HAP-1 (cell line): Measurements from ENCODE around the gene CAPN1.

Experiments
- DNase-seq, 2 experiments: peaks; one replicate each; pipeline ENCODE4 v3.0.0-alpha.2; 2016 to 2020; ENCODE audit warnings: low spot score in 2 of 2
- H3K27me3 ChIP-seq: fragments of 250-450 bp; sonication (Bioruptor Pico); 2 replicates; pipeline ENCODE4 v1.5.1; 2020; ENCODE audit warnings: low read depth, mild to moderate bottlenecking, moderate library complexity
- H3K36me3 ChIP-seq: fragments of 250-450 bp; sonication (Bioruptor Pico); replicated peaks from 2 replicates; pipeline ENCODE4 v1.5.1; 2020; ENCODE audit warnings: mild to moderate bottlenecking
- H3K4me1 ChIP-seq: fragments of 250-450 bp; sonication (Bioruptor Pico); 2 replicates; pipeline ENCODE4 v1.5.1; 2020; ENCODE audit warnings: mild to moderate bottlenecking
- H3K4me3 ChIP-seq: fragments of 250-450 bp; sonication (Bioruptor Pico); 2 replicates; pipeline ENCODE4 v1.5.1; 2020; ENCODE audit warnings: mild to moderate bottlenecking, moderate library complexity
- H3K9me3 ChIP-seq: fragments of 250-450 bp; sonication (Bioruptor Pico); 2 replicates; pipeline ENCODE4 v1.5.1; 2020; ENCODE audit warnings: mild to moderate bottlenecking, moderate library complexity
- in situ Hi-C: fragments of 300-500 bp; cut with MboI; formaldehyde crosslinking; loops from 3 replicates; pipeline ENCODE4 v1.14.3; 2020; ENCODE audit warnings: low sequenced_read_pairs, inconsistent platforms, mixed read lengths

Gene CAPN1

GRCh38 chr11:65258988-65259387 lies 77.3 kb downstream of the CAPN1 start:
- Histone ChIP-seq H3K4me3 (no peak overlapping the region), H3K9me3 (no peaks in the 10 kb centered on the region), H3K27me3 (no peaks in the 10 kb centered on the region), H3K36me3 (no peaks in the 10 kb centered on the region; the same call in none of the 2 replicates), H3K4me1 (peaks cover 8% of the 10 kb centered on the region)
- DNase-seq, result no peak
- in situ Hi-C loops, result no loop called here

GRCh38 chr11:65260302-65260701 lies 78.6 kb downstream of the CAPN1 start:
- H3K4me1 ChIP-seq, result peaks cover 8% of the 10 kb centered on the region
- H3K4me3 ChIP-seq, result no peak overlapping the region
- in situ Hi-C loops, result no loop called here
- H3K36me3 ChIP-seq, result peaks cover 6% of the 10 kb centered on the region
- no peak for DNase-seq
- no peaks in the 10 kb centered on the region for H3K27me3 ChIP-seq
- H3K9me3 ChIP-seq, result no peaks in the 10 kb centered on the region; the same call in 1 of the 2 replicates

GRCh38 chr11:65260756-65261590 lies 79.2 kb downstream of the CAPN1 start:
- Histone ChIP-seq H3K4me1 (peaks cover 8% of the 10 kb centered on the region), H3K9me3 (no peaks in the 10 kb centered on the region; the same call in 1 of the 2 replicates), H3K36me3 (peaks cover 9% of the 10 kb centered on the region), H3K4me3 (peak overlapping the region; percentile 60), H3K27me3 (no peaks in the 10 kb centered on the region)
- DNase-seq, result no peak
- in situ Hi-C loops, result no loop called here
